Neural progenitor cell (in vitro differentiated cells): ENCODE data around the gene LRCH3.

Experiments used
- CTCF ChIP-seq: fragments of 200-600 bp; sonication (generic); IDR thresholded peaks from 2 replicates; pipeline ENCODE4 v1.5.1; 2017; ENCODE audit warnings: antibody characterized with exemption, mild to moderate bottlenecking
- EZH2 ChIP-seq: fragments of 200-600 bp; sonication (generic); IDR thresholded peaks from 2 replicates; pipeline ENCODE4 v1.6.1; 2017; ENCODE audit warnings: antibody characterized with exemption, mild to moderate bottlenecking, moderate library complexity
- EZH2phosphoT487 ChIP-seq: fragments of 200-600 bp; sonication (generic); IDR thresholded peaks from 2 replicates; pipeline ENCODE4 v1.6.1; 2017; ENCODE audit warnings: antibody characterized with exemption

- no peak for TF ChIP-seq CTCF
- TF ChIP-seq EZH2: no peak
- no peak for TF ChIP-seq EZH2phosphoT487
Observed at GRCh38 chr3:197790033-197790432, 1.0 kb upstream of the LRCH3 start.
